Loucy (cell line): ENCODE measurements around the gene PRAMEF10.
"Not testable (repeated sequence)": the region's sequence is repeated elsewhere in the genome, so short reads cannot be mapped to it uniquely, and the experiment has no call there.

Source experiments
- CTCF ChIP-seq: fragments of 200-600 bp; sonication (generic); conservative IDR thresholded peaks from 2 replicates; pipeline ENCODE4 v1.5.1; 2014; ENCODE audit warnings: mild to moderate bottlenecking, antibody characterized with exemption, low read length
- EZH2phosphoT487 ChIP-seq: fragments of 200-600 bp; IDR thresholded peaks from 2 replicates; pipeline ENCODE4 v1.6.1; 2018; ENCODE audit warnings: antibody characterized with exemption, mild to moderate bottlenecking, moderate library complexity, borderline replicate concordance

- not testable (repeated sequence) for TF ChIP-seq CTCF, EZH2phosphoT487
Observed at GRCh38 chr1:12947480-12947879, 49.4 kb upstream of the PRAMEF10 start, which contains the start of gene PRAMEF6.
